ENCODE data around the gene FOXL2.

The FOXL2 gene

GRCh38 chr3:138946663-138947494 lies at the start of gene FOXL2, which contains the start of gene FOXL2NB:
Gene FOXL2, minus strand, starts transcription at chr3:138947137. Its CDS starts 415 bp downstream, at chr3:138946722.
Gene FOXL2NB, plus strand, starts transcription at chr3:138947217. Its CDS starts 148 bp downstream, at chr3:138947365.
- DNase-seq, result no peak
- in situ Hi-C loops (cut with MboI; ENCODE audit: low pct_unique_long_range_greater_than_20kb, low sequenced_read_pairs), result loop anchor here (25.0 kb wide), 1 partner anchor 485 kb away; no protein-coding TSS in a partner anchor

GRCh38 chr3:138995706-138996105 lies 48.8 kb upstream of the FOXL2 start:
- DNase-seq, result no peak

GRCh38 chr3:138987181-138987580 lies 40.2 kb upstream of the FOXL2 start:
- in situ Hi-C loops (cut with MboI; ENCODE audit: low pct_unique_long_range_greater_than_20kb, low sequenced_read_pairs), result no loop called here
- no peak for DNase-seq

More at GRCh38 chr3:138995706-138996105, 48.8 kb upstream of the FOXL2 start:
- in situ Hi-C loops (cut with MboI; ENCODE audit: low pct_unique_long_range_greater_than_20kb, low sequenced_read_pairs), result no loop called here

GRCh38 chr3:138985932-138986331 lies 39.0 kb upstream of the FOXL2 start:
- in situ Hi-C loops (cut with MboI; ENCODE audit: low pct_unique_long_range_greater_than_20kb, low sequenced_read_pairs), result no loop called here
- no peak for DNase-seq

- no peak for DNase-seq
- in situ Hi-C loops (cut with MboI; ENCODE audit: low pct_unique_long_range_greater_than_20kb, low sequenced_read_pairs), result no loop called here
These were observed 37.9 kb upstream of the FOXL2 start for GRCh38 chr3:138984816-138985215.

GRCh38 chr3:138976047-138976446 lies 29.1 kb upstream of the FOXL2 start:
- no peak for DNase-seq
- in situ Hi-C loops (cut with MboI; ENCODE audit: low pct_unique_long_range_greater_than_20kb, low sequenced_read_pairs), result no loop called here

GRCh38 chr3:138975351-138975750 lies 28.4 kb upstream of the FOXL2 start:
- in situ Hi-C loops (cut with MboI; ENCODE audit: low pct_unique_long_range_greater_than_20kb, low sequenced_read_pairs), result no loop called here
- no peak for DNase-seq

GRCh38 chr3:138974462-138974861 lies 27.5 kb upstream of the FOXL2 start:
- in situ Hi-C loops (cut with MboI; ENCODE audit: low pct_unique_long_range_greater_than_20kb, low sequenced_read_pairs), result no loop called here
- peak; percentile 18 for DNase-seq

- in situ Hi-C loops (cut with MboI; ENCODE audit: low pct_unique_long_range_greater_than_20kb, low sequenced_read_pairs), result no loop called here
- no peak for DNase-seq
These were observed 26.0 kb upstream of the FOXL2 start for GRCh38 chr3:138972941-138973340.

GRCh38 chr3:138971766-138972320 lies 24.9 kb upstream of the FOXL2 start:
- in situ Hi-C loops (cut with MboI; ENCODE audit: low pct_unique_long_range_greater_than_20kb, low sequenced_read_pairs), result no loop called here
- no peak for DNase-seq

GRCh38 chr3:138964923-138965322 lies 18.0 kb upstream of the FOXL2 start:
- DNase-seq, result no peak
- in situ Hi-C loops (cut with MboI; ENCODE audit: low pct_unique_long_range_greater_than_20kb, low sequenced_read_pairs), result no loop called here

- no peak for DNase-seq
- in situ Hi-C loops (cut with MboI; ENCODE audit: low pct_unique_long_range_greater_than_20kb, low sequenced_read_pairs), result no loop called here
These were observed 17.3 kb upstream of the FOXL2 start for GRCh38 chr3:138964264-138964663.

GRCh38 chr3:138962854-138963560 lies 16.1 kb upstream of the FOXL2 start:
- in situ Hi-C loops (cut with MboI; ENCODE audit: low pct_unique_long_range_greater_than_20kb, low sequenced_read_pairs), result no loop called here
- DNase-seq, result no peak

- in situ Hi-C loops (cut with MboI; ENCODE audit: low pct_unique_long_range_greater_than_20kb, low sequenced_read_pairs), result no loop called here
- no peak for DNase-seq
These were observed 13.5 kb upstream of the FOXL2 start for GRCh38 chr3:138960417-138960852.

GRCh38 chr3:138950701-138951100 lies 3.8 kb upstream of the FOXL2 start:
- in situ Hi-C loops (cut with MboI; ENCODE audit: low pct_unique_long_range_greater_than_20kb, low sequenced_read_pairs), result loop anchor here (10.0 kb wide), 1 partner anchor 384 kb away; no protein-coding TSS in a partner anchor
- DNase-seq, result no peak

- no peak for DNase-seq
- in situ Hi-C loops (cut with MboI; ENCODE audit: low pct_unique_long_range_greater_than_20kb, low sequenced_read_pairs), result loop anchor here (10.0 kb wide), 1 partner anchor 385 kb away; no protein-coding TSS in a partner anchor
These were observed 3.2 kb upstream of the FOXL2 start for GRCh38 chr3:138950006-138950644.

- DNase-seq, result no peak
- in situ Hi-C loops (cut with MboI; ENCODE audit: low pct_unique_long_range_greater_than_20kb, low sequenced_read_pairs), result loop anchor here (10.0 to 25.0 kb wide), 2 partner anchors 385 to 487 kb away; no protein-coding TSS in a partner anchor
These were observed 2.6 kb upstream of the FOXL2 start for GRCh38 chr3:138949445-138950005.

GRCh38 chr3:138949002-138949418 lies 2.1 kb upstream of the FOXL2 start:
- in situ Hi-C loops (cut with MboI; ENCODE audit: low pct_unique_long_range_greater_than_20kb, low sequenced_read_pairs), result loop anchor here (25.0 kb wide), 1 partner anchor 487 kb away; no protein-coding TSS in a partner anchor
- no peak for DNase-seq

All from KBM-7 (cell line).